ENCODE measurements around the gene ITPKC. TPM values are rescaled to one million over a fixed set of nuclear protein-coding genes. Genes with fewer than 3 reads are reported as not detected.
A peak's percentile ranks its signal among the peaks of the same experiment; 100 is the strongest.

ITPKC gene
- total and polyA plus RNA-seq, 10 of the 15 experiments (the other 5 are each of a cell fraction or from before 2014, with no cell fraction given) = 0.03 to 6.4 (median 3.5) TPM

DNA sequence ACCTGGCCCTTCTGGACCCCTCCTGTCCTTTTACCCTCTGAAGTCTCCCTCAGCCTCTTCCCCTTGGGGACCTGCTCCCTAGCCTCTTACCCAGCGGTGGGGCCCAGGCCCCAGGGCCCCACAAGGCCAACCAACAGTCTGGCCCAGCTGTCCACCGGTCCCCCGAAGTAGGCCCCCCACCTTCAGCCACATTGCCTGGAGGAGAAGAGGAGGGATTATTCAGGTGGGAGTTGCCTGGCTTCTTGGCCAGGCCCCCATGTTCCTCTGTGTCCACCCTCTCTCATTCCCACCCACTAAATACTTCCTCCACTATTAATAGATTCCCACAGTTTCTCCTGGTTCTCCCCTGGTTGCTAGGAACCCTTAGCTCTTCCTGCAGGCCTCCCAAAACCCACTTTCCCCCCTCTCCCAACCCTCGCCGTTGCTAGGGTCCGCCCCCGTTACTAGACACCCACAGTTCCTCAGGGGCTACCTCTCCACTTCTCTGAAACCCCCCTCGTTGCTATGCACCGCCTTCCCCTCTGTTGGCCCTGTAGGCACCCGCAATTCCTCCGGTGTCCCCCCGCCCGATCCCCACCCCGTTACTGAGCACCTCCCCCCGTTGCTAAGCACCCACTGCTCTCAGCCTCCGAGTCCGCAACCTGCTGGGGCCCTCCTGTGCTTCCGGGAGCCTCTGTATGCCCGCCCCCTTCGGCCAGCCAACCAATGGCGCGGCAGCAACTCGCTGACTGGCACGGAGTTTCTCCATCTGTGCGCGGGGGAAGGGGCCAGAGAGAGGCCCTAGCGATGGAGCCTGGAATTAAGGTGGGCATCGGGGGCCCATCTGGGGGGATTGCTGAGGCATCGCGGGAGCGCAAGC is 2.2 kb upstream of the ITPKC start (continued):
- TF ChIP-seq, protein P1, sequence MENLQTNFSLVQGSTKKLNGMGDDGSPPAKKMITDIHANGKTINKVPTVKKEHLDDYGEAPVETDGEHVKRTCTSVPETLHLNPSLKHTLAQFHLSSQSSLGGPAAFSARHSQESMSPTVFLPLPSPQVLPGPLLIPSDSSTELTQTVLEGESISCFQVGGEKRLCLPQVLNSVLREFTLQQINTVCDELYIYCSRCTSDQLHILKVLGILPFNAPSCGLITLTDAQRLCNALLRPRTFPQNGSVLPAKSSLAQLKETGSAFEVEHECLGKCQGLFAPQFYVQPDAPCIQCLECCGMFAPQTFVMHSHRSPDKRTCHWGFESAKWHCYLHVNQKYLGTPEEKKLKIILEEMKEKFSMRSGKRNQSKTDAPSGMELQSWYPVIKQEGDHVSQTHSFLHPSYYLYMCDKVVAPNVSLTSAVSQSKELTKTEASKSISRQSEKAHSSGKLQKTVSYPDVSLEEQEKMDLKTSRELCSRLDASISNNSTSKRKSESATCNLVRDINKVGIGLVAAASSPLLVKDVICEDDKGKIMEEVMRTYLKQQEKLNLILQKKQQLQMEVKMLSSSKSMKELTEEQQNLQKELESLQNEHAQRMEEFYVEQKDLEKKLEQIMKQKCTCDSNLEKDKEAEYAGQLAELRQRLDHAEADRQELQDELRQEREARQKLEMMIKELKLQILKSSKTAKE (IDR thresholded peaks at IDR 0.05; ENCODE audit: low read depth, poor library complexity, severe bottlenecking) = peak; percentile 2
- TF ChIP-seq SMAD5 (IDR thresholded peaks at IDR 0.05; ENCODE audit: low read depth) (no peak), YY1 (IDR thresholded peaks at IDR 0.05; ENCODE audit: low read depth, low read length) (no peak), ZBED1 (IDR thresholded peaks at IDR 0.05; ENCODE audit: borderline replicate concordance) (no peak), RFX5 (IDR thresholded peaks at IDR 0.05; ENCODE audit: low read depth, low read length) (0 out of 2 replicates have a peak, but pooled peaks have one; percentile 59), SUZ12 (IDR thresholded peaks at IDR 0.05; ENCODE audit: unreplicated experiment) (no peak), EED (IDR thresholded peaks at IDR 0.05; ENCODE audit: low read depth) (no peak), RCOR1 (conservative IDR thresholded peaks at IDR 0.05; ENCODE audit: low read depth, low read length) (no peak), ETV6 (conservative IDR thresholded peaks at IDR 0.05 in 1 of 2, IDR thresholded peaks at IDR 0.05 in 1 of 2; ENCODE audit: borderline replicate concordance in 1 of 2, low read depth in 1 of 2) (no peak), TAF1 (IDR thresholded peaks at IDR 0.05; ENCODE audit: borderline replicate concordance, low read depth, low read length) (no peak), ZNF622 (IDR thresholded peaks at IDR 0.05) (no peak), CBFB (IDR thresholded peaks at IDR 0.05; ENCODE audit: low read depth) (no peak), EGR1 (IDR thresholded peaks at IDR 0.05; ENCODE audit: borderline replicate concordance in 1 of 2, low read depth in 2 of 2, low read length in 2 of 2) (peak in 1 of 2 experiments; percentile 53; a peak in 1 of 3 replicates), BHLHE40 (IDR thresholded peaks at IDR 0.05; ENCODE audit: borderline replicate concordance in 1 of 2, low read depth in 2 of 2, low read length in 1 of 2) (peak in 1 of 2 experiments; percentile 18; a peak in 1 of 4 replicates), NFIC (IDR thresholded peaks at IDR 0.05; ENCODE audit: low read depth, low read length) (no peak), SP1 (IDR thresholded peaks at IDR 0.05; ENCODE audit: low read depth, low read length) (peak; percentile 92), ZNF592 (IDR thresholded peaks at IDR 0.05) (no peak)
- TF ChIP-seq, protein P2, sequence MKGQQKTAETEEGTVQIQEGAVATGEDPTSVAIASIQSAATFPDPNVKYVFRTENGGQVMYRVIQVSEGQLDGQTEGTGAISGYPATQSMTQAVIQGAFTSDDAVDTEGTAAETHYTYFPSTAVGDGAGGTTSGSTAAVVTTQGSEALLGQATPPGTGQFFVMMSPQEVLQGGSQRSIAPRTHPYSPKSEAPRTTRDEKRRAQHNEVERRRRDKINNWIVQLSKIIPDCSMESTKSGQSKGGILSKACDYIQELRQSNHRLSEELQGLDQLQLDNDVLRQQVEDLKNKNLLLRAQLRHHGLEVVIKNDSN (IDR thresholded peaks at IDR 0.05; ENCODE audit: borderline replicate concordance, extremely low read length, insufficient read depth, low read depth, low read length) = no peak
- TF ChIP-seq, protein P3, sequence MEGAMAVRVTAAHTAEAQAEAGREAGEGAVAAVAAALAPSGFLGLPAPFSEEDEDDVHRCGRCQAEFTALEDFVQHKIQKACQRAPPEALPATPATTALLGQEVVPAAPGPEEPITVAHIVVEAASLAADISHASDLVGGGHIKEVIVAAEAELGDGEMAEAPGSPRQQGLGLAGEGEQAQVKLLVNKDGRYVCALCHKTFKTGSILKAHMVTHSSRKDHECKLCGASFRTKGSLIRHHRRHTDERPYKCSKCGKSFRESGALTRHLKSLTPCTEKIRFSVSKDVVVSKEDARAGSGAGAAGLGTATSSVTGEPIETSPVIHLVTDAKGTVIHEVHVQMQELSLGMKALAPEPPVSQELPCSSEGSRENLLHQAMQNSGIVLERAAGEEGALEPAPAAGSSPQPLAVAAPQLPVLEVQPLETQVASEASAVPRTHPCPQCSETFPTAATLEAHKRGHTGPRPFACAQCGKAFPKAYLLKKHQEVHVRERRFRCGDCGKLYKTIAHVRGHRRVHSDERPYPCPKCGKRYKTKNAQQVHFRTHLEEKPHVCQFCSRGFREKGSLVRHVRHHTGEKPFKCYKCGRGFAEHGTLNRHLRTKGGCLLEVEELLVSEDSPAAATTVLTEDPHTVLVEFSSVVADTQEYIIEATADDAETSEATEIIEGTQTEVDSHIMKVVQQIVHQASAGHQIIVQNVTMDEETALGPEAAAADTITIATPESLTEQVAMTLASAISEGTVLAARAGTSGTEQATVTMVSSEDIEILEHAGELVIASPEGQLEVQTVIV (IDR thresholded peaks at IDR 0.05; ENCODE audit: borderline replicate concordance, partially characterized antibody) = peak; percentile 64

All from GM12878 (cell line).